Loucy (cell line): ENCODE measurements around the gene RNLS.
A peak's percentile ranks its signal among the peaks of the same experiment; 100 is the strongest.

Experiments used
- H2AFZ ChIP-seq: fragments of 200-600 bp; sonication (generic); 2 replicates; pipeline ENCODE4 v1.6.0; 2016; ENCODE audit warnings: antibody characterized with exemption, mild to moderate bottlenecking, low read length, moderate library complexity
- H3F3A ChIP-seq: fragments of 200-600 bp; 2 replicates; pipeline ENCODE4 v1.6.0; 2016; ENCODE audit warnings: antibody characterized with exemption, low read depth, mild to moderate bottlenecking
- H3K27me3 ChIP-seq: fragments of 200-600 bp; sonication (generic); 2 replicates; pipeline ENCODE4 v1.6.1; 2014; ENCODE audit warnings: low read length, mild to moderate bottlenecking; ENCODE audit not compliant: insufficient read depth, poor library complexity, severe bottlenecking
- H3K36me3 ChIP-seq: fragments of 200-600 bp; sonication (generic); 2 replicates; pipeline ENCODE4 v1.6.1; 2016; ENCODE audit warnings: low read length; ENCODE audit not compliant: insufficient read depth
- H3K4me1 ChIP-seq: fragments of 200-600 bp; sonication (generic); 2 replicates; pipeline ENCODE4 v1.5.1; 2014; ENCODE audit warnings: low read length, mild to moderate bottlenecking; ENCODE audit not compliant: insufficient read depth, poor library complexity, severe bottlenecking
- H3K4me2 ChIP-seq: fragments of 200-600 bp; sonication (generic); 2 replicates; pipeline ENCODE4 v1.6.0; 2014; ENCODE audit warnings: antibody characterized with exemption, low read length, low read depth, mild to moderate bottlenecking; ENCODE audit not compliant: poor library complexity, severe bottlenecking
- H3K4me3 ChIP-seq: fragments of 200-600 bp; sonication (generic); 2 replicates; pipeline ENCODE4 v1.5.1; 2014; ENCODE audit warnings: low read length, mild to moderate bottlenecking, mixed read lengths; ENCODE audit not compliant: poor library complexity, severe bottlenecking
- H3K79me2 ChIP-seq: fragments of 200-600 bp; sonication (generic); 2 replicates; pipeline ENCODE4 v1.6.1; 2014; ENCODE audit warnings: low read length; ENCODE audit not compliant: insufficient read depth
- H3K9ac ChIP-seq: fragments of 200-600 bp; sonication (generic); 2 replicates; pipeline ENCODE4 v1.6.0; 2014; ENCODE audit warnings: mild to moderate bottlenecking, low read depth, low read length, moderate library complexity; ENCODE audit not compliant: poor library complexity, severe bottlenecking
- H3K9me2 ChIP-seq: fragments of 200-600 bp; sonication (generic); replicated peaks from 2 replicates; pipeline ENCODE4 v1.6.1; 2016; ENCODE audit warnings: low read depth, low read length, mixed read lengths
- H3K9me3 ChIP-seq: fragments of 200-600 bp; sonication (generic); 2 replicates; pipeline ENCODE4 v1.6.1; 2014; ENCODE audit warnings: mild to moderate bottlenecking, antibody characterized with exemption, low read length, low read depth; ENCODE audit not compliant: insufficient read depth
- H4K20me1 ChIP-seq: fragments of 200-600 bp; sonication (generic); 2 replicates; pipeline ENCODE4 v1.6.0; 2014; ENCODE audit warnings: antibody characterized with exemption, low read length, mild to moderate bottlenecking; ENCODE audit not compliant: insufficient read depth, poor library complexity, severe bottlenecking
- CTCF ChIP-seq: fragments of 200-600 bp; sonication (generic); conservative IDR thresholded peaks from 2 replicates; pipeline ENCODE4 v1.5.1; 2014; ENCODE audit warnings: mild to moderate bottlenecking, antibody characterized with exemption, low read length
- EZH2phosphoT487 ChIP-seq: fragments of 200-600 bp; IDR thresholded peaks from 2 replicates; pipeline ENCODE4 v1.6.1; 2018; ENCODE audit warnings: antibody characterized with exemption, mild to moderate bottlenecking, moderate library complexity, borderline replicate concordance

Gene RNLS

GRCh38 chr10:88246675-88247074 is 336.4 kb downstream of the RNLS start:
- H3K9ac ChIP-seq: no peak overlapping the region
- peaks cover 40% of the 10 kb centered on the region; the same call in 1 of the 2 replicates for H3K36me3 ChIP-seq
- H3K9me3 ChIP-seq: no peaks in the 10 kb centered on the region
- H3K4me1 ChIP-seq: peaks cover 28% of the 10 kb centered on the region
- no peaks in the 10 kb centered on the region for H3K9me2 ChIP-seq
- no peaks in the 10 kb centered on the region for H3K27me3 ChIP-seq
- no peak overlapping the region for H3K4me3 ChIP-seq
- no peak overlapping the region for H3K4me2 ChIP-seq
- H4K20me1 ChIP-seq: peaks cover 13% of the 10 kb centered on the region
- no peaks in the 10 kb centered on the region for H3F3A ChIP-seq
- no peak overlapping the region for H2AFZ ChIP-seq
- peaks cover 91% of the 10 kb centered on the region for H3K79me2 ChIP-seq
- TF ChIP-seq EZH2phosphoT487 (no peak), CTCF (no peak)

- H2AFZ ChIP-seq: no peak overlapping the region
- no peaks in the 10 kb centered on the region for H3K9me3 ChIP-seq
- no peak overlapping the region for H3K9ac ChIP-seq
- peaks cover 13% of the 10 kb centered on the region for H4K20me1 ChIP-seq
- no peaks in the 10 kb centered on the region for H3K9me2 ChIP-seq
- H3K36me3 ChIP-seq: peaks cover 36% of the 10 kb centered on the region; the same call in 1 of the 2 replicates
- H3K4me1 ChIP-seq: peaks cover 28% of the 10 kb centered on the region
- TF ChIP-seq EZH2phosphoT487 (no peak), CTCF (no peak)
- no peaks in the 10 kb centered on the region for H3F3A ChIP-seq
- H3K27me3 ChIP-seq: no peaks in the 10 kb centered on the region
- H3K4me2 ChIP-seq: no peak overlapping the region
- H3K4me3 ChIP-seq: no peak overlapping the region
- H3K79me2 ChIP-seq: peaks cover 93% of the 10 kb centered on the region
Observed at GRCh38 chr10:88245974-88246511, 337.1 kb downstream of the RNLS start.

- Histone ChIP-seq H3K4me1 (peaks cover 28% of the 10 kb centered on the region), H4K20me1 (peaks cover 6% of the 10 kb centered on the region), H3K79me2 (peaks cover 90% of the 10 kb centered on the region), H3K36me3 (peaks cover 32% of the 10 kb centered on the region; the same call in 1 of the 2 replicates), H3F3A (no peaks in the 10 kb centered on the region), H3K27me3 (no peaks in the 10 kb centered on the region), H3K9me2 (no peaks in the 10 kb centered on the region), H3K9me3 (no peaks in the 10 kb centered on the region), H3K4me3 (no peak overlapping the region), H3K9ac (peak overlapping the region; percentile 16), H2AFZ (0 out of 2 replicates have a peak overlapping the region, but pooled peaks have one; percentile 16), H3K4me2 (peak overlapping the region; percentile 32)
- TF ChIP-seq CTCF (no peak), EZH2phosphoT487 (no peak)
Observed at GRCh38 chr10:88244781-88245625, 338.1 kb downstream of the RNLS start.
